Right cardiac atrium (tissue), 5 donors: ENCODE data around the gene RAP1A. TPM values are rescaled to one million over a fixed set of nuclear protein-coding genes. Genes with fewer than 3 reads are reported as not detected.
A peak's percentile ranks its signal among the peaks of the same experiment; 100 is the strongest.

Experiments
- ATAC-seq, 2 donors: fragments of 200-7000 bp; cut with Tn5 transposase; one replicate each; pipeline versions ENCODE4 v1.8.0 to v1.9.1; 2020; ENCODE audit warnings: moderate library complexity in 2 of 2, mild to moderate bottlenecking in 1 of 2
- DNase-seq, 3 donors: peaks; one replicate each; pipeline ENCODE4 v3.0.0-alpha.2; 2020
- H3K27ac ChIP-seq: one replicate; pipeline ENCODE4 v1.5.1; 2013; ENCODE audit warnings: mild to moderate bottlenecking, low read length, control low read depth, moderate library complexity
- H3K27me3 ChIP-seq: one replicate; pipeline ENCODE4 v1.6.1; 2013; ENCODE audit not compliant: control insufficient read depth, insufficient read depth
- H3K4me1 ChIP-seq: one replicate; pipeline ENCODE4 v1.6.1; 2013; ENCODE audit warnings: low read length; ENCODE audit not compliant: control insufficient read depth, insufficient read depth
- H3K4me3 ChIP-seq: one replicate; pipeline ENCODE4 v1.5.1; 2013; ENCODE audit warnings: low read length, control low read depth
- H3K9me3 ChIP-seq: one replicate; pipeline ENCODE4 v1.6.1; 2013; ENCODE audit warnings: low read length; ENCODE audit not compliant: control insufficient read depth
- WGBS: extraction: QIAGEN DNeasy Blood & Tissue Kit; methylation state at CpG from one replicate; pipeline ENCODE4 v1.1.7; 2013; 5-methylcytosine and 5-hydroxymethylcytosine counted together
- intact Hi-C, 4 donors: fragments of 100-400 bp; cut with DNase I; formaldehyde crosslinking; loops; one replicate each; pipeline versions ENCODE4 v1.11.0 to v1.14.0; 2022 to 2023
- polyA plus RNA-seq: library from polyadenylated mRNA; stranded (reverse); fragments of 200-250 nt; gene quantifications from one replicate; pipeline ENCODE4 v1.2.3, GENCODE V29; 2013
- total RNA-seq, 4 donors: library from RNA; stranded (reverse); fragmentation: NEBNext Ultra II Directional; extraction: Animal tissue kit (Norgen Biotek cat#: 25700); gene quantifications; one replicate each; pipeline ENCODE4 v1.2.1, GENCODE V29; 2021
- donor health status: healthy with polysubstance abuse.
- donor health status: DM: no; HTN: yes; CAD: no.
- donor health status: DM: no; HTN: no; CAD: no.
- donor health status: DM: no; HTN: yes; CAD: no; lungs with severe emphysema.
- donor health status: DM: yes; HTN: yes; CAD: no.

The RAP1A gene
- total and polyA plus RNA-seq, 5 donors: 104 to 128 (median 110) TPM

- no peaks in the 10 kb centered on the region for H3K9me3 ChIP-seq
- ATAC-seq (no peak), DNase-seq (no peak)
- intact Hi-C loops: no loop called here
- peaks cover 3% of the 10 kb centered on the region for H3K4me1 ChIP-seq
- no peak overlapping the region for H3K27ac ChIP-seq
- H3K27me3 ChIP-seq: no peaks in the 10 kb centered on the region
- 42% methylated on average over 1 of the region's 1 CpG for WGBS
- H3K4me3 ChIP-seq: no peak overlapping the region
These were observed 34.0 kb upstream of the RAP1A start for GRCh38 chr1:111585447-111586086.

DNA sequence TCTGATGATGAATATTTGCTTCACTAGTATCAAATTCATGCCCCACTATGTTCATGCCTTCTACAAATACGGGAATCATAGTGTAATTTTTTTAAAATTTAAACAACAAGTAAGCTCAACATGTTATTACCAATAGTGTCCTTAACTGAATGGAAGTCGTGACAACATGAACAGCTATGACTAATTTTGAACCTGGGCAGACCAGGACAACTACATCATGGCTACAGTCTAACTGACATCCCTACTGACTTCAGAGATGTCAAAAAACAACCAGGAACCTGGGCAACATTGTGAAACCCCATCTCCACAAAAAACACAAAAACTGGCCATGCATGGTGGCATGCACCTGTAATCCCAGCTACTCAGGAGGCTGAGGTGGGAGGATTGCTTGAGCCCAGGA lies 33.5 kb upstream of the RAP1A start:
- DNase-seq: no peak
- no peak overlapping the region for H3K4me3 ChIP-seq
- H3K9me3 ChIP-seq: no peaks in the 10 kb centered on the region
- intact Hi-C loops: no loop called here
- ATAC-seq: no peak
- peaks cover 3% of the 10 kb centered on the region for H3K4me1 ChIP-seq
- H3K27ac ChIP-seq: no peak overlapping the region
- H3K27me3 ChIP-seq: no peaks in the 10 kb centered on the region
- WGBS: 94% methylated on average over 2 of the region's 2 CpGs

DNA sequence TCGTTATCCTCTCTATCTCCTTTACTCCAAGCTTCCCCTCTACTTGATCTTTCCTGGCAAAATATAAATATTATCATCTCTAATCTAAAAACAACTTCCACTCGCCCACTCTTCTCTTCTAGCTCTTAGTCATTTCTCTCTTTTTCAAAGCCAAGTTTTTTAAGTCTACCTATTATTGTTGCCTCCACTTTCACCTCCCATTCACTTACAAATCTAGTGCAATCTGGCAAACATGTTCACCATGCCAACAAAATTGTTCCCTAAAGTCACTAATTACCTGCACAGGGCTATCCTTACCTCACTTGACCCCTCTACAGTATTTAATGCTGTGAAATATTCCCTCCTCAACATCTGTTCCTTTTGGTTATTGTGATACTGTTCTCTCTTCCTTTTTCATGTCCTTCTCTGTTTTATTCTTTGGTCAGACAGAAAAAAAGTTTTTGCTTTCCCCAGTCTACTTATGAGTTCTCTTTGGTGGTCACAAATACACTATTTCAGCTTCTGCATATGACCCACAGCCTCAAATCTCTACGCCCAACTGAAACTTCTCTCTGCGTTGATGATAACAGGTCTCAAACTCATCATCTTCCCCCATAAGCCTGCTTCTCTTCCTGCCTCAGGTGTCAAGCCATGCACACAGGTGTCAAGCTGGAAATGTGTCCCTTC lies 31.9 kb upstream of the RAP1A start:
- no peak overlapping the region for H3K4me3 ChIP-seq
- H3K27ac ChIP-seq: no peak overlapping the region
- H3K27me3 ChIP-seq: no peaks in the 10 kb centered on the region
- ATAC-seq: no peak
- WGBS: 74% methylated on average over 4 of the region's 4 CpGs
- H3K4me1 ChIP-seq: peaks cover 6% of the 10 kb centered on the region
- DNase-seq: no peak
- intact Hi-C loops: no loop called here
- no peaks in the 10 kb centered on the region for H3K9me3 ChIP-seq

GRCh38 chr1:111591937-111592336 lies 27.7 kb upstream of the RAP1A start:
- Histone ChIP-seq H3K9me3 (no peaks in the 10 kb centered on the region), H3K4me1 (peaks cover 4% of the 10 kb centered on the region), H3K4me3 (no peak overlapping the region), H3K27me3 (no peaks in the 10 kb centered on the region), H3K27ac (peak overlapping the region; percentile 99)
- ATAC-seq (no peak), DNase-seq (no peak)
- intact Hi-C loops: loop anchor here in 1 of 4 donors (5.0 kb wide), 1 partner anchor 75 kb away; no protein-coding TSS in a partner anchor
- 34% methylated on average over 6 of the region's 6 CpGs for WGBS

- ATAC-seq (peak; percentile 96), DNase-seq (peak; percentile 91 to 95 (median 94))
- Histone ChIP-seq H3K27me3 (no peaks in the 10 kb centered on the region), H3K4me3 (no peak overlapping the region), H3K9me3 (no peaks in the 10 kb centered on the region), H3K27ac (peak overlapping the region; percentile 99), H3K4me1 (peaks cover 4% of the 10 kb centered on the region)
- intact Hi-C loops: loop anchor here in 1 of 4 donors (5.0 kb wide), 1 partner anchor 75 kb away; no protein-coding TSS in a partner anchor
- 8% methylated on average over 11 of the region's 11 CpGs for WGBS
These were observed 26.9 kb upstream of the RAP1A start for GRCh38 chr1:111592389-111593361.

DNA sequence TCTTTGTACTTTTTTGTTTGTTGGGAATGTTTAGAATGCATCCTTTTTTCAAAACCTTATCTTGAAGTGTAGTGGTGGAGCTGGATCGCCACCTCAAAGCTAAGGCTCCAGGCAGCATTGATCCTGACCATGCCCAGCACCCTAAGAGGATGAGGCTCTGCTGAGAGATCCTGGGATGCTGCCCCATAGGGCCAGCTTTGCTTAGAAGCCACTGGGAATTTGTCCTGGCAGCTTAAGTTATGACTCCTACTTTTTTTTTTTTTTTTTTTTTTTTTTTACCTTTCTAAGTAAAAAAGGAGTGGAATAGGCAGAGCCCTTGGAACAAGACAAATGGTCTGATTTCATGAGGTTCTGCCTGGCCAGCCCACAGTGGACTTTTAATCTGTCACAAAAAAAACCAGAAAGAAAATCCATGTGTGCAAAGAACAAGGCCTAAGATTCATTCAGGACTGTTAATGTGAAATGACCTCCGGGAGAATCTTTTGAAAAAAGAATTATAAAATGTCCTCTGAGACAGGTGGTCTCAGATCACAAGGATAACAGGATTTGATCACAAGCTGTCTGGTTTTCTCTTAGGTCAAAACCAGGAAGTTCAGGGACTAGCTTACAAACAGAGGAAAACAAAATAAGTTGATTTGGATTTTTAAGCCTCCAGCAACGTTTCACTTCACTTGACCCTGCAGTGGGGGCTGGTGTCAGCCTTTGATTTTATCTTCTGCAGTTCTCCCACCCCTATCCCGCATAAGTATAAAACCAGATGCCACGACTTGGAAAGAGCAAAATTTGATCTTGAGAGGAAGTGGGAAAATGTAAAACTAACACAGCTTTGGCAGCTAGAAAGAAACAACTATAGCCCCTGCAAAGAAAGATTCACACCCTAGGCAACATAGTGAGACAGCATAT lies 25.9 kb upstream of the RAP1A start:
- H3K4me3 ChIP-seq: no peak overlapping the region
- no peaks in the 10 kb centered on the region for H3K27me3 ChIP-seq
- H3K9me3 ChIP-seq: no peaks in the 10 kb centered on the region
- peaks cover 4% of the 10 kb centered on the region for H3K4me1 ChIP-seq
- WGBS: 25% methylated on average over 5 of the region's 5 CpGs
- DNase-seq: no peak
- ATAC-seq: no peak
- intact Hi-C loops: loop anchor here in 1 of 4 donors (5.0 kb wide), 1 partner anchor 76 kb away; no protein-coding TSS in a partner anchor
- H3K27ac ChIP-seq: peak overlapping the region; percentile 99

DNA sequence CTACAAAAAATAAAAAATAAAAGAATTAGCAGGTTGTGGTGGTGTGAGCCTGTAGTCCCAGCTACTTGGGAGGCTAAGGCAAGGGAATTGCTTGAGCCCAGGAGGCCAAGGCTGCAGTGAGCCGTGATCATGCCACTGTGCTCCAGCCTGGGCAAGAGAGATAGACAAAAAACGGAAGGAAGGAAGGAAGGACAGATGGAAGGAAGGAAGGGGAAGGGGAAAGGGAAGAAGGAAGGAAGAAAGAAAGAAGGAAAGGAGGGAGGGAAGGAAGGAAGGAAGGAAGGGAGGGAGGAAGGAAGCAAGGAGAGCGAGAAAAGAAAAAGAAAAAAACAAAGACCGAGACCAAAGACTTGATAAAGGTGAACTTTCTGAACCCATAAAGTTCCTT lies 25.3 kb upstream of the RAP1A start:
- H3K4me1 ChIP-seq: peaks cover 4% of the 10 kb centered on the region
- peak overlapping the region; percentile 59 for H3K27ac ChIP-seq
- H3K4me3 ChIP-seq: no peak overlapping the region
- H3K9me3 ChIP-seq: no peaks in the 10 kb centered on the region
- ATAC-seq (no peak), DNase-seq (no peak)
- 69% methylated on average over 4 of the region's 4 CpGs for WGBS
- no peaks in the 10 kb centered on the region for H3K27me3 ChIP-seq
- intact Hi-C loops: loop anchor here in 1 of 4 donors (5.0 kb wide), 1 partner anchor 77 kb away; no protein-coding TSS in a partner anchor

GRCh38 chr1:111595807-111596206 lies 23.8 kb upstream of the RAP1A start:
- no peaks in the 10 kb centered on the region for H3K9me3 ChIP-seq
- H3K4me1 ChIP-seq: peaks cover 4% of the 10 kb centered on the region
- ATAC-seq: no peak
- WGBS: 73% methylated on average over 1 of the region's 1 CpG
- no peak overlapping the region for H3K4me3 ChIP-seq
- no peak overlapping the region for H3K27ac ChIP-seq
- H3K27me3 ChIP-seq: no peaks in the 10 kb centered on the region
- intact Hi-C loops: no loop called here
- DNase-seq: no peak

DNA sequence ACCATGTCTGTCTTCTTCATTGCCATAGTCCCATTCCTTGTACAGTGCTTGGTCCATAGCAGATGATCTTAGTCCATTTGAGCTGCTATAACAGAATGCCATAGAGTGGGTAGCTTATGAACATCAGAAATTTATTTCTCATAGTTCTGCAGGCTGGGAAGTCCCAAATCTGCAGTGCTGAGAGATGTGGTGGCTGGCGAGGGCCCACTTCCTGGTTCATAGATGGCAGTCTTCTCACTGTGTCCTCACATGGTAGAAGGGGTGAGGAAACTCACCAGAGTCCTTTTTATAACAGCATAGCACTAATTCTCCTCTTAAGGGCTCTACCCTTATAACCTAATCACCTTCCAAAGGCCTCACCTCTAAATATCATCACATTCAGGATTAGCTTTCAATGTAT lies 23.1 kb upstream of the RAP1A start:
- intact Hi-C loops: no loop called here
- Histone ChIP-seq H3K4me1 (peaks cover 4% of the 10 kb centered on the region), H3K9me3 (no peaks in the 10 kb centered on the region), H3K4me3 (no peak overlapping the region), H3K27ac (no peak overlapping the region), H3K27me3 (no peaks in the 10 kb centered on the region)
- WGBS: 85% methylated on average over 1 of the region's 1 CpG
- no peak for ATAC-seq
- peak in 1 of 3 donors; percentile 56 for DNase-seq

GRCh38 chr1:111597426-111597825 lies 22.2 kb upstream of the RAP1A start:
- DNase-seq: no peak
- ATAC-seq: no peak
- Histone ChIP-seq H3K27me3 (no peaks in the 10 kb centered on the region), H3K27ac (no peak overlapping the region), H3K4me3 (no peak overlapping the region), H3K4me1 (peaks cover 2% of the 10 kb centered on the region), H3K9me3 (no peaks in the 10 kb centered on the region)
- intact Hi-C loops: no loop called here
- WGBS: 70% methylated on average over 5 of the region's 5 CpGs
